NCI-H1694 (cell line): Measurements from ENCODE around the gene ARHGEF12.

ENCODE experiments used
- DNase-seq: peaks from one replicate; lab custom pipeline; 2025; lab: John Stamatoyannopoulos, UW

Gene ARHGEF12

GRCh38 chr11:120342678-120343077, 6.5 kb downstream of the ARHGEF12 start:
- no peak for DNase-seq

- no peak for DNase-seq
These were observed 7.2 kb downstream of the ARHGEF12 start for GRCh38 chr11:120343429-120343828.

- no peak for DNase-seq
These were observed 8.2 kb downstream of the ARHGEF12 start for GRCh38 chr11:120344302-120345004.

- DNase-seq = no peak
These were observed 10.0 kb downstream of the ARHGEF12 start for GRCh38 chr11:120346233-120346632.

GRCh38 chr11:120350637-120351036, 14.4 kb downstream of the ARHGEF12 start:
- no peak for DNase-seq

- no peak for DNase-seq
These were observed 16.2 kb downstream of the ARHGEF12 start for GRCh38 chr11:120352405-120352804.

GRCh38 chr11:120354068-120354467, 17.9 kb downstream of the ARHGEF12 start:
- DNase-seq = no peak

- no peak for DNase-seq
These were observed 18.6 kb downstream of the ARHGEF12 start for GRCh38 chr11:120354779-120355178.

- no peak for DNase-seq
These were observed 21.4 kb downstream of the ARHGEF12 start for GRCh38 chr11:120357620-120358019.

- no peak for DNase-seq
These were observed 22.5 kb downstream of the ARHGEF12 start for GRCh38 chr11:120358729-120359128.

- no peak for DNase-seq
These were observed 27.2 kb downstream of the ARHGEF12 start for GRCh38 chr11:120363436-120363835.

- no peak for DNase-seq
These were observed 29.3 kb downstream of the ARHGEF12 start for GRCh38 chr11:120365512-120365911.

- no peak for DNase-seq
These were observed 36.1 kb downstream of the ARHGEF12 start for GRCh38 chr11:120372296-120372695.

- no peak for DNase-seq
These were observed 38.9 kb downstream of the ARHGEF12 start for GRCh38 chr11:120375076-120375475.

- DNase-seq = no peak
These were observed 40.5 kb downstream of the ARHGEF12 start for GRCh38 chr11:120376547-120377182.

GRCh38 chr11:120378474-120378873, 42.3 kb downstream of the ARHGEF12 start:
- no peak for DNase-seq

GRCh38 chr11:120381401-120381800, 45.2 kb downstream of the ARHGEF12 start:
- DNase-seq = no peak

- DNase-seq = no peak
These were observed 47.4 kb downstream of the ARHGEF12 start for GRCh38 chr11:120383518-120384155.

GRCh38 chr11:120384476-120384875, 48.3 kb downstream of the ARHGEF12 start:
- no peak for DNase-seq

- no peak for DNase-seq
These were observed 48.9 kb downstream of the ARHGEF12 start for GRCh38 chr11:120385110-120385509.

- DNase-seq = no peak
These were observed 49.4 kb downstream of the ARHGEF12 start for GRCh38 chr11:120385655-120386054.

- DNase-seq = no peak
These were observed 50.1 kb downstream of the ARHGEF12 start for GRCh38 chr11:120386318-120386717.

- DNase-seq = no peak
These were observed 50.7 kb downstream of the ARHGEF12 start for GRCh38 chr11:120386774-120387371.
